Vagina (tissue), 2 donors: ENCODE data around the gene FLT4.

ENCODE experiments used
- CTCF ChIP-seq, 3 experiments: fragments of 450-650 bp in 2 of 3; fragments of 200-600 bp in 1 of 3; sonication (generic) in 1 of 3; IDR thresholded peaks; one replicate each; pipeline ENCODE4 v1.5.1; 2017 to 2019; ENCODE audit warnings: antibody characterized with exemption in 3 of 3, mild to moderate bottlenecking in 2 of 3, moderate library complexity in 2 of 3
- POLR2A ChIP-seq, 2 donors: fragments of 450-650 bp; IDR thresholded peaks; one replicate each; pipeline ENCODE4 v1.6.1; 2017; ENCODE audit warnings: antibody characterized with exemption in 2 of 2, mild to moderate bottlenecking in 2 of 2, moderate library complexity in 2 of 2
- POLR2AphosphoS5 ChIP-seq, 2 donors: sonication (generic); formaldehyde crosslinking; IDR thresholded peaks; one replicate each; pipeline ENCODE4 v1.9.0; 2017; ENCODE audit warnings: antibody characterized with exemption in 2 of 2, mild to moderate bottlenecking in 2 of 2, low read depth in 1 of 2; ENCODE audit not compliant: insufficient read depth in 1 of 2

GRCh38 chr5:180637962-180638680, 11.3 kb downstream of the FLT4 start:
- TF ChIP-seq CTCF (IDR thresholded peaks at IDR 0.05) = no peak
- no peak for TF ChIP-seq POLR2A (IDR thresholded peaks at IDR 0.05)
- no peak for TF ChIP-seq POLR2AphosphoS5 (IDR thresholded peaks at IDR 0.05; ENCODE audit: insufficient read depth in 1 of 2, low read depth in 1 of 2)
